ENCODE results near the gene NOS1AP.
"Not testable (repeated sequence)": the region's sequence is repeated elsewhere in the genome, so short reads cannot be mapped to it uniquely, and the experiment has no call there.

DNA sequence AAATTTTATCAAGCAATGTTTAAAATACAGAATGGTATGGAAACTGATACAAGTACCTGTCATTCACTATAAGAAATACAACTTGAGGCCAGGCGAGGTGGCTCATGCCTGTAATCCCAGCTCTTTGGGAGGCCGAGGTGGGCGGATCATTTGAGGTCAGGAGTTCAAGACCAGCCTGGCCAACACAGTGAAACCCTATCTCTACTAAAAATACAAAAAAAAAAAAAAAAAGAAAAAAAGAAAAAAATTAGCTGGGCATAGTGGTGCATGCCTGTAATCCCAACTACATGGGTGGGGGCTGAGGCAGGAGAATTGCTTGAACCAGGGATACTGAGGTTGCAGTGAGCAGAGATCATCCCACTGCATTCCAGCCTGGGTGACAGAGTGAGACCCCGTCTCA lies 2.7 kb upstream of the NOS1AP start:
- not testable (repeated sequence) for TF ChIP-seq ZNF274 (IDR thresholded peaks at IDR 0.05; ENCODE audit: low read depth, low read length); YY1 (IDR thresholded peaks at IDR 0.05; ENCODE audit: insufficient read depth, insufficient read length)
